IMR-90 (cell line): Measurements from ENCODE around the gene TREM2. TPM values are rescaled to one million over a fixed set of nuclear protein-coding genes. Genes with fewer than 3 reads are reported as not detected.

ENCODE experiments used
- ATAC-seq: fragments of 200-7000 bp; cut with Tn5 transposase; 2 replicates; pipeline ENCODE4 v1.9.1; 2020; ENCODE audit warnings: low read depth, mild to moderate bottlenecking, moderate library complexity
- BruUV-seq: library from RNA; stranded (reverse); fragments of 400-500 nt; replicated peaks from 2 replicates; lab custom pipeline; 2021; lab: Mats Ljungman, UMichigan
- CTCF ChIA-PET: fragments of 300-600 bp; formaldehyde crosslinking; extraction: SDS; loops from one replicate; lab custom pipeline; 2021; ENCODE audit warnings: antibody characterized with exemption; lab: Yijun Ruan, JAX
- POLR2A ChIA-PET: fragments of 300-600 bp; sonication (Branson Sonifier 250); formaldehyde crosslinking; loops from one replicate; lab custom pipeline; 2022; ENCODE audit warnings: antibody characterized with exemption; ENCODE audit not compliant: unreplicated experiment; lab: Charles Lee
- DNase-seq: peaks from one replicate; pipeline ENCODE4 v3.0.0; 2013
- H2AFZ ChIP-seq: replicated peaks from 2 replicates; pipeline ENCODE3; 2013; ENCODE audit warnings: low read length, mild to moderate bottlenecking; ENCODE audit not compliant: poor library complexity
- H2AK5ac ChIP-seq: 2 replicates; pipeline ENCODE4 v1.6.1; 2013; ENCODE audit warnings: low read depth, low read length, inconsistent platforms
- H2AK9ac ChIP-seq: replicated peaks from 2 replicates; pipeline ENCODE3; 2013; ENCODE audit warnings: mild to moderate bottlenecking, low read depth, low read length, moderate library complexity; ENCODE audit not compliant: poor library complexity
- H2BK120ac ChIP-seq: 2 replicates; pipeline ENCODE4 v1.6.1; 2013; ENCODE audit warnings: low read depth, low read length, inconsistent platforms
- H2BK15ac ChIP-seq: 3 replicates; pipeline ENCODE4 v1.6.1; 2013; ENCODE audit warnings: low read depth, low read length, inconsistent platforms
- H2BK20ac ChIP-seq: 2 replicates; pipeline ENCODE4 v1.6.1; 2013; ENCODE audit warnings: low read depth, mild to moderate bottlenecking, inconsistent platforms, low read length, moderate library complexity
- H2BK5ac ChIP-seq: 2 replicates; pipeline ENCODE4 v1.6.1; 2013; ENCODE audit warnings: mild to moderate bottlenecking, low read depth, low read length, inconsistent platforms; ENCODE audit not compliant: poor library complexity, severe bottlenecking
- H3K14ac ChIP-seq: replicated peaks from 2 replicates; pipeline ENCODE4 v1.6.1; 2013; ENCODE audit warnings: low read depth, low read length, inconsistent platforms
- H3K18ac ChIP-seq: 2 replicates; pipeline ENCODE4 v1.6.1; 2013; ENCODE audit warnings: low read depth, low read length, control low read depth
- H3K23ac ChIP-seq: 2 replicates; pipeline ENCODE4 v1.6.1; 2013; ENCODE audit warnings: low read depth, low read length, inconsistent platforms
- H3K27ac ChIP-seq: 2 replicates; pipeline ENCODE4 v1.5.1; 2013; ENCODE audit warnings: mild to moderate bottlenecking, control low read depth, low read length; ENCODE audit not compliant: insufficient read depth
- H3K27me3 ChIP-seq: 2 replicates; pipeline ENCODE4 v1.6.1; 2013; ENCODE audit warnings: low read length; ENCODE audit not compliant: control insufficient read depth, insufficient read depth
- H3K36me3 ChIP-seq: 2 replicates; pipeline ENCODE4 v1.6.1; 2013; ENCODE audit warnings: low read length, mixed read lengths; ENCODE audit not compliant: control insufficient read depth, insufficient read depth
- H3K4ac ChIP-seq: 2 replicates; pipeline ENCODE4 v1.6.1; 2013; ENCODE audit warnings: low read depth, low read length, inconsistent platforms
- H3K4me1 ChIP-seq: 2 replicates; pipeline ENCODE4 v1.6.1; 2013; ENCODE audit warnings: low read length, mixed read lengths; ENCODE audit not compliant: control insufficient read depth, insufficient read depth
- H3K4me2 ChIP-seq: 2 replicates; pipeline ENCODE4 v1.6.1; 2013; ENCODE audit warnings: low read depth, mild to moderate bottlenecking, control low read depth, low read length, moderate library complexity
- H3K4me3 ChIP-seq: 2 replicates; pipeline ENCODE4 v1.5.1; 2013; ENCODE audit warnings: low read depth, mild to moderate bottlenecking, control low read depth, low read length, moderate library complexity; ENCODE audit not compliant: insufficient read depth
- H3K56ac ChIP-seq: 2 replicates; pipeline ENCODE4 v1.6.1; 2013; ENCODE audit warnings: low read length, inconsistent platforms; ENCODE audit not compliant: insufficient read depth; ENCODE audit errors: extremely low read depth
- H3K79me1 ChIP-seq, 2 experiments: 2 replicates each; pipeline ENCODE4 v1.6.1; 2013; ENCODE audit warnings: low read length in 2 of 2, inconsistent platforms in 1 of 2, low read depth in 1 of 2
- H3K9ac ChIP-seq: 2 replicates; pipeline ENCODE4 v1.6.1; 2013; ENCODE audit warnings: low read depth, low read length, control low read depth
- H3K9me1 ChIP-seq: 2 replicates; pipeline ENCODE4 v1.6.1; 2013; ENCODE audit warnings: low read length, inconsistent platforms; ENCODE audit not compliant: insufficient read depth
- H3K9me3 ChIP-seq: 2 replicates; pipeline ENCODE4 v1.6.1; 2013; ENCODE audit warnings: low read length; ENCODE audit not compliant: control insufficient read depth, insufficient read depth
- H4K20me1 ChIP-seq: 2 replicates; pipeline ENCODE4 v1.6.1; 2013; ENCODE audit warnings: low read length, inconsistent platforms; ENCODE audit not compliant: insufficient read depth
- H4K5ac ChIP-seq: 2 replicates; pipeline ENCODE4 v1.6.1; 2013; ENCODE audit warnings: mild to moderate bottlenecking, low read depth, low read length, control low read depth
- H4K8ac ChIP-seq, 2 experiments: 2 replicates each; pipeline ENCODE4 v1.6.1; 2013; ENCODE audit warnings: low read depth in 2 of 2, low read length in 2 of 2, control low read depth in 1 of 2, inconsistent platforms in 1 of 2
- H4K91ac ChIP-seq: 2 replicates; pipeline ENCODE4 v1.6.1; 2013; ENCODE audit warnings: low read depth, low read length, inconsistent platforms; ENCODE audit not compliant: insufficient read depth
- CEBPB ChIP-seq: IDR thresholded peaks from 2 replicates; pipeline ENCODE4 v1.6.1; 2012; ENCODE audit warnings: low read depth, low read length, improper control_type of control experiment
- MAFK ChIP-seq: IDR thresholded peaks from 2 replicates; pipeline ENCODE4 v1.6.1; 2012; ENCODE audit warnings: low read depth, low read length, improper control_type of control experiment
- MAZ ChIP-seq: IDR thresholded peaks from 2 replicates; pipeline ENCODE4 v1.6.1; 2012; ENCODE audit warnings: low read depth, mild to moderate bottlenecking, low read length, improper control_type of control experiment, moderate library complexity, borderline replicate concordance
- MXI1 ChIP-seq: IDR thresholded peaks from 2 replicates; pipeline ENCODE4 v1.6.1; 2012; ENCODE audit warnings: low read depth, mild to moderate bottlenecking, low read length, moderate library complexity, borderline replicate concordance
- NFE2L2 ChIP-seq: fragments of 150-350 bp; IDR thresholded peaks from 2 replicates; pipeline ENCODE4 v1.6.1; 2016; ENCODE audit warnings: low read depth, mild to moderate bottlenecking, low read length
- POLR2A ChIP-seq: IDR thresholded peaks from 2 replicates; pipeline ENCODE4 v1.6.1; 2012; ENCODE audit warnings: mild to moderate bottlenecking, low read depth, low read length
- RAD21 ChIP-seq: IDR thresholded peaks from 2 replicates; pipeline ENCODE4 v1.6.1; 2012; ENCODE audit warnings: low read length, improper control_type of control experiment
- RCOR1 ChIP-seq: IDR thresholded peaks from 2 replicates; pipeline ENCODE4 v1.6.1; 2012; ENCODE audit warnings: mild to moderate bottlenecking, low read length, improper control_type of control experiment; ENCODE audit not compliant: insufficient replicate concordance
- RFX5 ChIP-seq: IDR thresholded peaks from 2 replicates; pipeline ENCODE4 v1.8.0; 2012; ENCODE audit warnings: low read depth, mild to moderate bottlenecking, low read length, moderate library complexity
- SMC3 ChIP-seq: fragments of 150-350 bp; IDR thresholded peaks from 2 replicates; pipeline ENCODE4 v1.6.1; 2016; ENCODE audit warnings: low read depth, mild to moderate bottlenecking, antibody characterized with exemption, low read length, moderate library complexity
- WGBS, 2 experiments: methylation state at CpG; one replicate each; pipeline versions ENCODE4 v1.1.5 to v1.1.7; 2013; ENCODE audit warnings: missing lambda C conversion rate in 2 of 2; ENCODE audit not compliant: insufficient read length in 1 of 2; ENCODE audit errors: extremely low coverage in 2 of 2; 5-methylcytosine and 5-hydroxymethylcytosine counted together
- dilution Hi-C: fragments of 300-500 bp; cut with HindIII; formaldehyde crosslinking; loops from one replicate; pipeline ENCODE4 v1.14.3; 2018; ENCODE audit warnings: low sequenced_read_pairs; ENCODE audit not compliant: unreplicated experiment
- in situ Hi-C: fragments of 300-500 bp; cut with MboI; formaldehyde crosslinking; loops from 3 replicates; pipeline ENCODE4 v1.14.3; 2019; ENCODE audit warnings: low sequenced_read_pairs, inconsistent platforms, mixed read lengths
- intact Hi-C: fragments of 100-400 bp; cut with micrococcal nuclease; formaldehyde crosslinking; loops from 2 replicates; pipeline ENCODE4 v1.10.0; 2022
- polyA plus RNA-seq, 3 experiments: library from polyadenylated mRNA; depleted of rRNA; stranded (reverse); fragments of >200 nt; gene quantifications; 2 replicates each; pipeline ENCODE4 v1.2.3, GENCODE V29; 2012; ENCODE audit warnings: low replicate concordance in 1 of 3
- total RNA-seq: library from RNA; depleted of rRNA; stranded (reverse); fragments of >200 nt; gene quantifications from 2 replicates; pipeline ENCODE4 v1.2.3, GENCODE V29; 2012
- TF ChIP-seq, protein P1 (sequence below): conservative IDR thresholded peaks from 2 replicates; pipeline ENCODE4 v1.5.1; 2012; ENCODE audit warnings: mild to moderate bottlenecking, low read depth, low read length, improper control_type of control experiment
- TF ChIP-seq, protein P2 (sequence below): fragments of 150-350 bp; IDR thresholded peaks from 2 replicates; pipeline ENCODE4 v1.6.1; 2017; ENCODE audit warnings: mild to moderate bottlenecking, antibody characterized with exemption, low read length, low read depth

The TREM2 gene
- total and polyA plus RNA-seq, 2 of the 4 experiments (the other 2 are of a cell fraction) = not detected

DNA sequence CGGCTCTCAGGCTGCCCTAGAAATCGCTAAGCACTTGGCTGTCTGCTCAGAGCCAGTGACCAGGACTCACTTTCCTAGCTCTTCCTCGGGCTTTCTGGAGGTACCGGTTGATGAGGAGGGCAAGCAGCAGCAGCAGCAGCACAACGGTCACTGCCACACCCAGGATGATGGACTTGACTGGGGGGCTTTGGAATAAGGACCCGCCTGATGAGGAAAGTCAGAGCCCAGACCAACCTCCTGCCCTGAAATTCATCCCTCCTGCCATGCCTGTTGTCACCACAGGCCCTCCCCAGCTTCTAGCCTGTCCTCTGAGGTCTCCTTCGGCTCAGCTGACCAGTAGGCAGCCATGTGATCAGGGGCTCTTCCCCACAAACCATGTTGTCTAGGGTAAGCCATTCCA lies 21.8 kb upstream of the TREM2 start:
- Histone ChIP-seq H3K56ac (no peak overlapping the region), H2AFZ (no peak overlapping the region), H4K8ac (no peak overlapping the region), H3K4me2 (no peak overlapping the region), H4K20me1 (no peaks in the 10 kb centered on the region), H2BK120ac (no peak overlapping the region), H2BK20ac (no peak overlapping the region), H2AK9ac (no peak overlapping the region), H3K27ac (no peak overlapping the region), H4K5ac (no peak overlapping the region), H3K4me1 (no peaks in the 10 kb centered on the region), H3K9me3 (no peaks in the 10 kb centered on the region; the same call in 1 of the 2 replicates), H4K91ac (no peak overlapping the region), H3K9me1 (no peaks in the 10 kb centered on the region), H3K27me3 (peaks cover 22% of the 10 kb centered on the region; the same call in 1 of the 2 replicates), H3K23ac (no peak overlapping the region), H3K4ac (no peak overlapping the region), H2AK5ac (no peak overlapping the region), H3K9ac (no peak overlapping the region), H3K79me1 (no peaks in the 10 kb centered on the region), H3K18ac (no peak overlapping the region), H3K36me3 (no peaks in the 10 kb centered on the region), H2BK5ac (no peak overlapping the region), H2BK15ac (no peak overlapping the region), H3K4me3 (no peak overlapping the region), H3K14ac (no peak overlapping the region)
- intact Hi-C loops (no loop called here), dilution Hi-C loops (no loop called here), in situ Hi-C loops (loop anchor here (10.0 kb wide), 1 partner anchor 90 kb away; no protein-coding TSS in a partner anchor)
- DNase-seq (no peak), ATAC-seq (no peak)
- ChIA-PET POLR2A (no interaction called here), CTCF (interaction anchor here (0.6 kb wide), 1 partner anchor 186 kb away, joined by 5 read pairs; no protein-coding TSS in a partner anchor)
- no peak for TF ChIP-seq POLR2A
- no peak for TF ChIP-seq RAD21
- TF ChIP-seq, protein P1, sequence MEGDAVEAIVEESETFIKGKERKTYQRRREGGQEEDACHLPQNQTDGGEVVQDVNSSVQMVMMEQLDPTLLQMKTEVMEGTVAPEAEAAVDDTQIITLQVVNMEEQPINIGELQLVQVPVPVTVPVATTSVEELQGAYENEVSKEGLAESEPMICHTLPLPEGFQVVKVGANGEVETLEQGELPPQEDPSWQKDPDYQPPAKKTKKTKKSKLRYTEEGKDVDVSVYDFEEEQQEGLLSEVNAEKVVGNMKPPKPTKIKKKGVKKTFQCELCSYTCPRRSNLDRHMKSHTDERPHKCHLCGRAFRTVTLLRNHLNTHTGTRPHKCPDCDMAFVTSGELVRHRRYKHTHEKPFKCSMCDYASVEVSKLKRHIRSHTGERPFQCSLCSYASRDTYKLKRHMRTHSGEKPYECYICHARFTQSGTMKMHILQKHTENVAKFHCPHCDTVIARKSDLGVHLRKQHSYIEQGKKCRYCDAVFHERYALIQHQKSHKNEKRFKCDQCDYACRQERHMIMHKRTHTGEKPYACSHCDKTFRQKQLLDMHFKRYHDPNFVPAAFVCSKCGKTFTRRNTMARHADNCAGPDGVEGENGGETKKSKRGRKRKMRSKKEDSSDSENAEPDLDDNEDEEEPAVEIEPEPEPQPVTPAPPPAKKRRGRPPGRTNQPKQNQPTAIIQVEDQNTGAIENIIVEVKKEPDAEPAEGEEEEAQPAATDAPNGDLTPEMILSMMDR = no peak
- TF ChIP-seq RCOR1 = no peak
- TF ChIP-seq SMC3 = no peak
- TF ChIP-seq RFX5 = no peak
- TF ChIP-seq MAFK = no peak
- TF ChIP-seq MAZ = no peak
- TF ChIP-seq, protein P2, sequence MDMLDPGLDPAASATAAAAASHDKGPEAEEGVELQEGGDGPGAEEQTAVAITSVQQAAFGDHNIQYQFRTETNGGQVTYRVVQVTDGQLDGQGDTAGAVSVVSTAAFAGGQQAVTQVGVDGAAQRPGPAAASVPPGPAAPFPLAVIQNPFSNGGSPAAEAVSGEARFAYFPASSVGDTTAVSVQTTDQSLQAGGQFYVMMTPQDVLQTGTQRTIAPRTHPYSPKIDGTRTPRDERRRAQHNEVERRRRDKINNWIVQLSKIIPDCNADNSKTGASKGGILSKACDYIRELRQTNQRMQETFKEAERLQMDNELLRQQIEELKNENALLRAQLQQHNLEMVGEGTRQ = no peak
- no peak for TF ChIP-seq CEBPB
- no peak for TF ChIP-seq NFE2L2
- TF ChIP-seq MXI1 = no peak
- no TSS peak for BruUV-seq
- WGBS, 2 experiments = 57% methylated on average over 1 of the region's 7 CpGs; no CpG with 5 or more reads in 1 of the 2 experiments
